ENCODE data around the gene EEF1AKMT1.

DNA sequence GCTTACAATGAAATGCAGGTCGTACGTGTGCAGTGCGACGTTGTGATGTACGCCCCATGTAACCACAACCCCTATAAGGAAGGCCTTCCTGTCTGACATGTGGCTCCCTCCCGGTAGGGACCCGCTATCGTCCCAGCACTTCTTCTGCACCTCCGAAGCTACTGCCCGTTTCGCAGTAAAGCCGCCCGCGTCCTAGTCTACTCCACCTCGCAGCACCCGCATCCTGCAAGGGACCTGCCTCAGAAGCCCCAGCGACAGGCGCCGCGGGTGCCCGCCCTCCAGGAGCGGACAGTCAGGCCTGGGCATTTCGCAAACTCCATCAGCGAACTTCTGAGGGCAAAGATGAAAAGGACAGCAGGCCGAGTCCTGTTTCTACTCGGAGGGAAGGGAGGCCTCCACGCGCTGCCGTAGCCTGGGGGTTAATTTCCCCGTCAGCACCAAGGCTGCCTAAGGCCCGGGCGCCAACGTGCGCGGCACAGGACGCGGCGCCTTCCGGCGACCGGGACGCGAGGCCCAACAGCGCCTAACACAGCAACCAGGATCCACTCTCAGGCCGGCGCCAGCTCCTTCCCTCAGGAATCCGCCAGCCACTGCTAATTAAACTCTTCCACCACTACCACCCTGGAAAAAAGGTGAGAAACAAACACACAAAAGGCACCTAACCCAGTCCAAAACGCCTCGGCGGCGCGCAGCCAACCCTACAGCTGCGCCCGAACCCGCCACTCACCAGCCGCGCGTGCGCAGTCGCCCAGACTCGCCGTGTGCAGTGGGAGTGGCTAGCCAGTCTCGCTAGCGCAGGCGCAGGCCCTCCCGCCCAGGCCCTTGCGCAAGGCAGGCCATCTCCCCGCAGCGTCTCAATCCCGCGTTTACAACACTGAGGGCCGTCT lies at the start of gene EEF1AKMT1:
- TF ChIP-seq, protein P1, sequence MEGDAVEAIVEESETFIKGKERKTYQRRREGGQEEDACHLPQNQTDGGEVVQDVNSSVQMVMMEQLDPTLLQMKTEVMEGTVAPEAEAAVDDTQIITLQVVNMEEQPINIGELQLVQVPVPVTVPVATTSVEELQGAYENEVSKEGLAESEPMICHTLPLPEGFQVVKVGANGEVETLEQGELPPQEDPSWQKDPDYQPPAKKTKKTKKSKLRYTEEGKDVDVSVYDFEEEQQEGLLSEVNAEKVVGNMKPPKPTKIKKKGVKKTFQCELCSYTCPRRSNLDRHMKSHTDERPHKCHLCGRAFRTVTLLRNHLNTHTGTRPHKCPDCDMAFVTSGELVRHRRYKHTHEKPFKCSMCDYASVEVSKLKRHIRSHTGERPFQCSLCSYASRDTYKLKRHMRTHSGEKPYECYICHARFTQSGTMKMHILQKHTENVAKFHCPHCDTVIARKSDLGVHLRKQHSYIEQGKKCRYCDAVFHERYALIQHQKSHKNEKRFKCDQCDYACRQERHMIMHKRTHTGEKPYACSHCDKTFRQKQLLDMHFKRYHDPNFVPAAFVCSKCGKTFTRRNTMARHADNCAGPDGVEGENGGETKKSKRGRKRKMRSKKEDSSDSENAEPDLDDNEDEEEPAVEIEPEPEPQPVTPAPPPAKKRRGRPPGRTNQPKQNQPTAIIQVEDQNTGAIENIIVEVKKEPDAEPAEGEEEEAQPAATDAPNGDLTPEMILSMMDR (IDR thresholded peaks at IDR 0.05), result no peak
- peak; percentile 76 to 87 for TF ChIP-seq POLR2A (IDR thresholded peaks at IDR 0.05)

Data from uterus (tissue), 2 donors.